Stimulated activated CD4-positive, alpha-beta T cell treated with anti-CD3 and anti-CD28 coated beads, Interleukin-4, amount 100 ng/mL, for 1 hour (primary cell): ENCODE measurements around the gene RYR1.
A peak's percentile ranks its signal among the peaks of the same experiment; 100 is the strongest.
"Not testable (repeated sequence)": the region's sequence is repeated elsewhere in the genome, so short reads cannot be mapped to it uniquely, and the experiment has no call there.

Source experiments
- DNase-seq: peaks from one replicate; pipeline ENCODE4 v3.0.0-alpha.2; 2020

The RYR1 gene

GRCh38 chr19:38626401-38626800 is 192.9 kb downstream of the RYR1 start:
- no peak for DNase-seq

GRCh38 chr19:38629568-38629967 is 196.1 kb downstream of the RYR1 start:
- DNase-seq, result no peak

GRCh38 chr19:38631301-38631700 is 197.8 kb downstream of the RYR1 start:
- not testable (repeated sequence) for DNase-seq

- DNase-seq, result not testable (repeated sequence)
Measured at GRCh38 chr19:38631811-38632475, 198.5 kb downstream of the RYR1 start.

GRCh38 chr19:38632476-38633213 is 199.2 kb downstream of the RYR1 start:
- no peak for DNase-seq

GRCh38 chr19:38634757-38635482 is 201.4 kb downstream of the RYR1 start:
- DNase-seq, result peak; percentile 73

GRCh38 chr19:38635483-38636399 is 202.2 kb downstream of the RYR1 start:
- DNase-seq, result no peak
